Daoy (cell line): ENCODE results near the gene ATF7IP. TPM values are rescaled to one million over a fixed set of nuclear protein-coding genes. Genes with fewer than 3 reads are reported as not detected.
A peak's percentile ranks its signal among the peaks of the same experiment; 100 is the strongest.
"Not testable (repeated sequence)": the region's sequence is repeated elsewhere in the genome, so short reads cannot be mapped to it uniquely, and the experiment has no call there.

Experiments used
- DNase-seq: peaks from one replicate; pipeline ENCODE4 v3.0.0-alpha.2; 2015; ENCODE audit warnings: low read depth
- total RNA-seq: library from RNA; depleted of rRNA; stranded (reverse); fragments of >200 nt; shearing (Covaris generic); gene quantifications from 2 replicates; pipeline ENCODE4 v1.2.3, GENCODE V29; 2014

Gene ATF7IP
- total RNA-seq, 1 experiment from 2014 or later, result 16.5 TPM

- DNase-seq, result peak; percentile 8
These were observed 1.7 kb downstream of the ATF7IP start for GRCh38 chr12:14367040-14367661.

- no peak for DNase-seq
These were observed 3.8 kb downstream of the ATF7IP start for GRCh38 chr12:14369311-14369710.

GRCh38 chr12:14373217-14373616, 7.7 kb downstream of the ATF7IP start:
- DNase-seq, result peak; percentile 29

- no peak for DNase-seq
These were observed 14.0 kb downstream of the ATF7IP start for GRCh38 chr12:14379508-14379907.

- peak; percentile 77 for DNase-seq
These were observed 19.5 kb downstream of the ATF7IP start for GRCh38 chr12:14384783-14385638.

DNA sequence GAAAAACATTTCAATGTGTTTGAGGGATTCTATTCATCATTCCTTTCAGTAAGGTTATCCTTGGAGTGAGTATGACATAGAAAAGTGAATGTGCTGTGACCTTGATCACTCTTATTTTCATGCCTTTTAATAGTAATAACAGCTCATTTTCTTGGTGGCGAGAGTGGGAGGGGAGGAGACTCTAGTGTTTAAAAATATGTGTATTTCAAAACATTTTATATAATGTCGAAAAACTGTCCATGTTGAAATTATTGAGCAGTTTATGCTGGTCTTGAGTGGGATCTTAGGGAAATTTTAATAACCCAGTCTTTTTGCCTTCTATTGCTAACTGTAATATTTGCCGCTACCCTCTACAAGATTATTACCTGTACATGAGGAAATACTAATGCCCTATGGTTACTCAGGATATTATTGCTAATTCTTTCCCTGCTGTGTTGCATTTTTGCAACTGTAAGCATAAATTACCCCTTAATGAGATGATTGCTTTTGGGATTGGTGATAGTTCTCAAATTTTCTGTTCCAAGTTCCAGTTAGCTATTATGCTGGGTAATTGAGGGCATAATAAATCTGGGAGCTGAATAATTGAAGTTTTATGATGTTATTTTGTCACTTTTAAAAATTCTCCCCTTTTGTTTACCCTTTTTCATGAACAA, 21.9 kb downstream of the ATF7IP start:
- no peak for DNase-seq

GRCh38 chr12:14390449-14390848, 25.0 kb downstream of the ATF7IP start:
- no peak for DNase-seq

DNA sequence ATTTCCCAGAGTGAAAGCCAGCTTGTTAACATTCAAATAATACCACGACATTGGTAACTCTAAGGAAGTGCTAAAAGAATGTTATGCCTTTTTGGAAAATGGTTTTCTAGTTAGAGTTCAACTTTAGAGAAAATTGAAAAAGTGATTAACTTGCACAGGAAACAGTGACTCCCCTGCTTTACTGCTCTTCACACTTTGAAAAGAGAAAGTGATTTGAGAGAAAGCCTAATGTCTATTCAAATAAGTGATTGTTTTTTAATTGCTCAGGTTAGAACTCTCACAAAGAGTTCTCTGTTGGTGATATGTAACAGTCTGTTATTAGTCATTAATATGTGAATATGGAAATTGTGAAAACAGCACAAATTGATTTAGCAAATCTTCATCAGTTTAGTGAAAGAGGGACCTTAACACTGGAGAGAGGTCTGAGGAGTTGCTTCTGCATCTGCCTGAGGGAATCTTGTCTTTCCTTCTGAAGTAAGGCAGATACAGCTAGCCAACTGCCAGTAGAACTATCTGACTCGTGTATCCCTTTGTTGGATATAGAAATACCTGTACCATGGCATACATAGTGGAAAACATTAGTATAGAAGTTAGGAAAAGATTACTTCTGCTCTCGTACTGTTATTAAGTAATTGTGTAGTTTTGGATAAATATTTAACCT, 25.5 kb downstream of the ATF7IP start:
- DNase-seq, result no peak

DNA sequence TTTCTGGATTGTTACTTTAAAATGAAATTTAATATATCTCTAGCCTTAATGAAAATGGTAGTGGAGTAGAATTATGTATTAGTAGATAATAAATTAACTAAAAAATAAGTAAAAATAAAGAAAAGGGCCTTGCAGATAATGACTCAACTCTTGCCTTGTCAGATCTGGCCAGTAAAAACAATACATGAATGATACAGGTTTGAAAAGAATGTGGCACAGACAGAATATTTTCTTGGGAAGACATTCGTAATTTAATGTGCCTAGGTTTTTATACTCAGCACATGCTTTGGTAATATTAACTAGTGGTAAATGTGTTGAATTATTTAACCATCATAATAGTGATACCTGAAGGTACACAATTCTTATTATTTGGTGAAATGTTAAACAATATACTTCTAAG, 28.3 kb downstream of the ATF7IP start:
- no peak for DNase-seq

DNA sequence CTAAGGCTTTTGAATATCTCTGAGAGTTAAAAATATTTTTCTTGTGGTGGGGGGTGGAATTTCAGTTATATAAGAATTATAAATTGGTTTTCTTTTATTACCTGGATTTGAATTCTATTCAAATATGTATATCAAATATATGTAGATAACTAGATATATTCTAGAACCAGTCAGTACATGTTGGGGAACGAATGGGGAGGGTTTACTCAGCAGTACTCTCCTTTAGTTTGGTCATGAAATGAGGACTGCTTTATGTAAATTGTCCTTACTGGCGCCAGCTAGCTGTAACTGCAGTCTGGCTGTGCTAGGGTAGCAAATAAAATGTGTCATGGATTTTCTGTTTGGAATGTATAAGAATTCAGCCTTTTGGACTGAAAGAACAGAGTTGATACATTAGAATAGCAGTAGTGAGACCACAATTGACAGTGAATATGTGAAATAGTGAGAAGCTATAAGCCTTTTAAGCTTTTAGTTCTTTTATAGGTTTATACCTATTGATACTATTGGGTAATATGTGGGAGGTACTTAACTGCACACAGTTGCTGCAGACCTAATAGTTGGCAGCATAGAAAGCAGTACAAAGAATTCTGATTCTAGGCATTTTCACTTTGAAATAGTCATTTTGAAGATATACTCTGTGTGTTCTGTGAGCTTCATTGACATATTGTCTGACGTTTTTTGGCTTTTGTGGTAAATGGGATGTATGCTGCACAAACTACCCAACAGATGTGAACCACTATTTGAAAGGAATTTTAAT, 29.0 kb downstream of the ATF7IP start:
- peak; percentile 56 for DNase-seq

DNA sequence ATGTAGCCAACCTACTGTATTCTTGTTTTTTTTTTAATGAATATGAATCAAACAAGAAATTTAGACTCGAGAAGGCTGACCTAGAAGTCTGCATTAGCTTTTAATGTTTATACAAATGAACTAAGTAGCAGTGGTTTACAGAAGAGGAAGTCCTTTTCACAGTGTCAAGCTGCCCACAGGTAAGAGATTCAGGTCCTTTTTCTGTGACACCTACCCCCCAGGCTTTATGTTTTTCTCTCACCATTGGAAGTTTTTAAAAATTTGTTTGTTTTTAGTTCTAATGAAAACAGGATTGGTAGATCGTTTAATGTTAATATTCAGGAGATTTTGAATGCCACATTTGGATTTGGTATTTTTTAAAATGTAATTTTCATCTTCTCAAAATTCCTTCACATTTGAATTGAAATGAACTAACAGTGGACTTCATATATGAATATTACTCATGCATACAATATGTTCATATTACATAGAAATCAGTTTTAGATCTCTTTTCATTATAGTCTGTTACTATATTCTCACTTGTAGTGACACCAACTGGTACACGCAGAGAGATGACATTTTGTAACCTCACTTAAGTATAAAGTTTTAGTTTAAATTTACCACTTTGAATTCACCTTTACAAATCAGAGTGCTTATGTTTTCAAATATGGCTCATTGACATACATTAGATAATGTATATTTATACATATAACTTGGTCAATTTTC, 29.7 kb downstream of the ATF7IP start:
- no peak for DNase-seq

- no peak for DNase-seq
These were observed 30.6 kb downstream of the ATF7IP start for GRCh38 chr12:14396071-14396470.

GRCh38 chr12:14399871-14400270, 34.4 kb downstream of the ATF7IP start:
- peak; percentile 24 for DNase-seq

- no peak for DNase-seq
These were observed 35.1 kb downstream of the ATF7IP start for GRCh38 chr12:14400599-14400998.

GRCh38 chr12:14401267-14401666, 35.8 kb downstream of the ATF7IP start:
- not testable (repeated sequence) for DNase-seq

DNA sequence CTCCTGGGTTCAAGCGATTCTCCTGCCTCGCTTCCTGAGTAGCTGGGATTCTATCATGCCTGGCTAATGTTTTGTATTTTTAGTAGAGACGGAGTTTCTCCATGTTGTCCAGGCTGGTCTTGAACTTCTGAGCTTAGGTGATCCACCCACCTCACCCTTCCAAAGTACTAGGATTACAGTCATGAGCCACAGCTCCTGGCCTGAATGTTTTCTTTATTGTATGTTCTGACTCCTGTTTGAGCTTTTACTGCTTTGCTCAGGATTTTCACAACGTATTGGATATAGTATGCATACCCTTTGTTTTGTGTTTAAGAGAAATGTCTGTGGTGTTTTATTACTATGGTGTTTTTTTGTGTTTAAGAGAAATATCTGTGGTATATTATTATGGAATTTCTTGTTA, 37.2 kb downstream of the ATF7IP start:
- DNase-seq, result no peak

- no peak for DNase-seq
These were observed 37.8 kb downstream of the ATF7IP start for GRCh38 chr12:14403293-14403692.

- peak; percentile 18 for DNase-seq
These were observed 38.3 kb downstream of the ATF7IP start for GRCh38 chr12:14403711-14404196.

GRCh38 chr12:14405407-14405806, 39.9 kb downstream of the ATF7IP start:
- not testable (repeated sequence) for DNase-seq

GRCh38 chr12:14408208-14408607, 42.7 kb downstream of the ATF7IP start:
- DNase-seq, result no peak

- no peak for DNase-seq
These were observed 44.7 kb downstream of the ATF7IP start for GRCh38 chr12:14410177-14410576.
